CD4-positive, alpha-beta T cell treated with Interleukin-10 for 1 hour (primary cell): ENCODE measurements around the gene PIGO.

ENCODE experiments used
- DNase-seq: peaks from one replicate; pipeline ENCODE4 v3.0.0-alpha.2; 2020

PIGO gene

DNA sequence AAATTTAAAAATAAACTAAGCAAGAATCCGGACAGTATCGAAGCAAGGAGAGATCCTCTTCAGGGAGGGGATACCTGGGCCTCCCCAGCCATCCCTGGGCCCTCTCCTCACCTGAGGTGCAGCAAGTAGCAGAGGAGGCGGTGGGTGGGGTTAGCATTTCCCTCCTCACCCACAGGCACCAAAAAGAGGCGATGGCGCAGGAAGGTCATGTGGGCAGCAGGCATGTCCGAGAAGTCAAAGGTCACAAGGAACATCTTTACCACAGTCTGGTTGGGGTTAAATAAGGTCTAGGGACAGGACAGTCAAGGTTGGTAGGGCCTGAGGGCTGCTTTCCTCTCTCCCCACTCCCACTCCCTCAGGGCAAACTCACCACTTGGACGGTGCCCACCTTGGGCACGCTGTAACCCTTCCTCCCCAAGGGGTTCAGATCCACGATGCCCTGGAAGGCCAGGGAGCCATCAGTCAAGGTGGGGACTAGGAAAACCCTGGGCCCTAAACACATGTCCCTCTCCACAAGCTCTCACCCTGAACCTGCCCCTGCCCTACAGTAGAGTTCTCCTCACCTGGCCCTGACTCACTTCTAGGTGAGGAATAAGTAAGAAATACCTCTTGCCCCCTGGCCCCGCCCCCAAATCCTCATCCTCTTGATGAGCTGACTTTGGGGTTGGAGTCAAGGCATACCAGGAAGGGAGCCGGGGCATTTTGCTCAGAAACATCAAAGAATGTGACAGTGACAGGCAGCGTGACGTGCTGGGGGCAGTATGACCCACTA is 9.4 kb upstream of the PIGO start:
- no peak for DNase-seq

- DNase-seq, result no peak
These were observed 8.7 kb upstream of the PIGO start for GRCh38 chr9:35105126-35105525.

GRCh38 chr9:35104586-35104985 is 8.2 kb upstream of the PIGO start:
- no peak for DNase-seq

DNA sequence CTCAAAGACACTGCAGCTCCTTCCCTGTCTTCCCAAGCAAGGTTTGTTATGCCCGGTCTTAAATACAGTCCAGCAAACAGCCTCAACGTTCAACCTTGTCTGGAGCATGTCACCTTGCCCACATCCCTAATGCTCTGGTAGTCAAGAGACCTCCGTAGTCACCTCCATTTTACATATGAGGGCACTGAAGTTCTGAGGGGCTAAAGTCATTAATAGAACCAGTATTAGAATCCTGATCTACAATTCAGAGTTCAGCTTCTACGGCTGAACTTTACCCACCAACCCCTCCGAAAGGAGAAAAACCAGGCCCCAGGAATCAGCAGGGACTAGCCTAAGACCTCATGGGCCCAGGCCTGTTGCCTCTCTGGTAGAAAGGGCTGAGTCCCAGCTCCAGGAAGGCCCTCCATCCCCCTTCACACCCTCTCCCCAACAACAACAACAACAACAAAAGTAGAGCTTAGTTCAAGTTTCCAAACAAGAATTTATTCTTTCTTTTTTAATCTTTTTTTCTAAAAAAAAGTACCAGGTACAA is 7.3 kb upstream of the PIGO start:
- no peak for DNase-seq

- peak; percentile 95 for DNase-seq
These were observed 6.6 kb upstream of the PIGO start, which contains the start of gene STOML2 for GRCh38 chr9:35102769-35103659. Gene STOML2 (minus strand): TSS chr9:35103131. CDS start chr9:35103094, 37 bp downstream.

- DNase-seq, result peak; percentile 11
These were observed 6.0 kb upstream of the PIGO start for GRCh38 chr9:35102465-35102768.

DNA sequence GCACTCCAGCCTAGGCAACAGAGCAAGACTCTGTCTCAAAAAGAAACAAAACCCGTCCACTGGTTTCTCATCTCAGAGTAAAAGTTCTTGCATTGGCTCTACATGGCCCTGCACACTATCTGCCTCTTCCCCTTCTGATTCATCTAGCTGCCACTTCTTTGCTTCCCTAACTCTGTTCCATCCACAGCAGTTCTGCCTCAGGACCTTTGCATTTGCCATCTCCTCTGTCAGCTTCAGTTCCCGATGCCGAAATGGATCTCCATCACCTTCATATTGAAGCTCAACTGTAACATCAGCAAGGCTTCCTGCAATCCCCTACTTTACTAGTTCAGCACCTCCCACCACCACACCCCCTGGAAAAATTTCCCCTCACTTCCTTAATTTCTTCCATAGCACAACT is 1.2 kb upstream of the PIGO start:
- DNase-seq, result no peak

DNA sequence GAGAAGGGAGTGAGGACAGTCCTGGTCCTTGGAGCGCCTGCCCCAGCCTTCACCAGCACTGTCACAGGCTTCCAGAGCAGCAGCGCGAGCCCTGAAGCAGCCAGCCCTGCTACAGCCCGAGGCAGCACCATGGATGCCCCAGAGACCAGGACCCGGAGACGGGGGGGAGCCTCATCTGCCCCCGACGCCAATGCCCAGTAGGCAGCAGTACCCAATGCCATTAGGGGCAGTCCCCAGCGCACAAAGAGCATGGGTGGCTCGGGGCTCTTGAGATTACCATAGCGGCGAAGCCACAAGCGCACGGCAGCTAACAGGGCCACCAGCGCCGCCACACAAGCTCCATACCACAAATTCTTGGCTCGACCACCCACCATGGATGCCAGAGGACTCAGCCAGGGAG is 4.9 kb downstream of the PIGO start:
- no peak for DNase-seq

DNA sequence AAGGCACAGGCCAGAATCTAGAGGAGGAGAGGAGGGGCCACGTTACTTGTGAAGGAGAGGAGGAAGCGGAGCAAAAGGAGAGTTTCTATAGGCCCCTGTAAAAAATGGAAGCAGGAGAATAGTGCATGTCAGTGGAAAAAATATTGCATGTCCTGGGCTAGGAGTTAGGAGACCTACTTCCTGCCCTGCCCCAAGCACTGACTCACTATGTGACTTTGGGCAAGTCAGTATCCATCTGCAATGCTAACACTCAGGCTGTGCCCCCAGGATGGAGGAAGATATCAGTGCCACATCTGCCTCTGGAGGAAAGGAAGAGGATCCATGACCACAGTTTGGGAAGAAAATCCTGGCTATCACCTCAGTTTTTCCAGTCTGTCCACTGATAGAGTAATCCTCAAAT is 7.0 kb downstream of the PIGO start:
- no peak for DNase-seq

DNA sequence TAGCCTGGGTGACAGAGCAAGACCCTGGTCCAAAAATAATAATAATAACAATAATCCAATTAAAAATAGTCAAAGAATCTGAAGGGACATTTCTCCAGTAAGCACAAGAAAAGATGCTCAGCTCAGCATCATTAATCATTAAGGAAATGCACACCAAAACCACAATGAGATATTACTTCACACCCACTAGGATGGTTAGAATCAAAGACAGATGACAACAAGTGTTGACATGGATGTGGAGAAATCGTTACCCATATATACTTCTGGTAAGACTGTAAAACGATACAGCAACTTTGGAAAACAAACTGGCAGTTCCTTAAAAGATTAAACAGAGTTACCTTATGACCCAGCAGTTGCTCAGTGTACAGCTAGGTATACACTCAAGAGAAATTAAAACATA is 11.3 kb downstream of the PIGO start:
- DNase-seq, result peak; percentile 15

DNA sequence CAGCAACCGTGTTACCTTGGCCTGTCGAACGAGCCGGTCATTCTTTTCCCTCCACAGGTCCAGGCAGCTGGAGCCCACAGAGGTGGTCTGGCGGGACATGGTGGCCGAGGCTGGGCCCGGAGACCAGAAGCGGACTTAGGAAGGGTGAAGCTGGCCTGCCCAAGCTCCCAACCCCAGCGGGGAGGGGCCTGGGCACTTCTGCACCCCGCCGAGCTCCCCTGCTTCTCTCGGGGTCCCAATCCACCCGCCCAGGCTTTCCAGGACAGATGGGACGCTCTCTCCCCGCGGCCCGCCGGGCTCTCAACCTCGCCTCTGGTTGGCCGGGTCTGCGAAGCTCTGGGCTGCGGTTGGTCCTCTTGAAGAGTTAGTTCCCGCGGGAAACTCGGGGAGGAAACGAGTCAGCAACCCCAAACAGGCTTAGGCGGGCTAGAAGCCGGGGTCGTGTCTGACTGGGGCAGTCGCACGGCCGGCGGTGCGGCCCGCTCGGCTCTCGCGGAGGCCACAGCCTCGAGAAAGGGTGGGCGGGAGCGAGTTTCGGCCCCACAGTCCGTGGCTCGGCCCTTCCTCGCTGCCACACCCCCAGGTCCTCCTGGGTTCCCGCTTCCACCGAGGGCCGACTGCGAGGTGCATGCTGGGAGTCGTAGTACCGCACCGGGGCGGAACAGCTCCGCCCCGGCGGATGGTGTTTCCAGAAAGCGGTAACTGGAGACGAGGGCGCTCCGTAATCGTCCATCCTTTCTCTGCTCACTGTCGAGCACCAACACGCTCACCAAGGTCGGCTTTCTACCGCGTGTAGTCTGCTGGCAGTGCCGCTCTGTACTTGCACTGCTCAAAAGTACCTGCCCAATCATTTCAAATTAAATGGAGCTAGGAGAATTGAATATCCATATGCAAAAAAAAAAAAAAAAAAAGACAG is 16.7 kb downstream of the PIGO start, which contains the start of gene FANCG:
TSS of gene FANCG (minus strand) at position 517 of the 916 bp plus-strand sequence. CDS start at position 99, 418 bp downstream.
- peak; percentile 85 for DNase-seq

DNA sequence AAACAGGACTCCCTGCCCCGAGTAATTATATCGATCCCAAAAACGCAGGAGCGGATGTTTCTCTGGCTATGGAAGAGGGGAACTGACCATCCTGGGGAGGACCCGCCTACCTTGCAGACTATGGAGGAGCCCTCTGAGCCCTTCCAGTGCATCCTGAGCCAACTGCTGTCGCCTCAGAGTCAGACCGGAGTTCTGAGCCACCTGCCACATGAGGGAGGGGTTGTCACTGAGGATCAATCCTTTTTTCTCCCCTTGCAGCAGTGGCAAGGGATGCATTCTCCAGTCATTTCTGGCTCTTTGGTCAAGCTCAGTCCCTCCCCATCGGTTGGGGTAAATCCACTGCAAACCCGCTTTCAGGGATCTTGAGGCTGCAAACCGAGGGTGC is 17.4 kb downstream of the PIGO start:
- no peak for DNase-seq

DNA sequence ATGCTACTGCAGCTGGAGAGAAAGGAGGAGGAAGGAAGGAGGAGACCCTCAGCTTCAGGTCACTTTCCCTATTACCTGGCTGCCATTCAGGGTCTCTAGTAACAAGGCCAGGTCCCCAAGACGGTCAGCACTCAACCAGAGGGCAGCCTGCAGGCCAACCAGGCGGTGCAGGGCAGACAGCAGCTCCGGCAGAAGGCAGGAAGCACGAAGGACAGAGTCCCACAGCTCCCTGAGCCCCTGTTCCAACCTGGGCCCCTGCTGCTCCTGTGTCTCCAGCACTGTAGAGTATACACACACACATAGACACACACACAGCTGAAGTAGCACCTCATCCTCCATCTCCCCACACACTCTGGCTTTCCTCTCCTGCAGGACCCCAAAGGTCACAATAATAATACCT is 18.3 kb downstream of the PIGO start:
- no peak for DNase-seq

- no peak for DNase-seq
These were observed 19.5 kb downstream of the PIGO start for GRCh38 chr9:35076848-35077247.

- no peak for DNase-seq
These were observed 21.0 kb downstream of the PIGO start for GRCh38 chr9:35075358-35075757.

DNA sequence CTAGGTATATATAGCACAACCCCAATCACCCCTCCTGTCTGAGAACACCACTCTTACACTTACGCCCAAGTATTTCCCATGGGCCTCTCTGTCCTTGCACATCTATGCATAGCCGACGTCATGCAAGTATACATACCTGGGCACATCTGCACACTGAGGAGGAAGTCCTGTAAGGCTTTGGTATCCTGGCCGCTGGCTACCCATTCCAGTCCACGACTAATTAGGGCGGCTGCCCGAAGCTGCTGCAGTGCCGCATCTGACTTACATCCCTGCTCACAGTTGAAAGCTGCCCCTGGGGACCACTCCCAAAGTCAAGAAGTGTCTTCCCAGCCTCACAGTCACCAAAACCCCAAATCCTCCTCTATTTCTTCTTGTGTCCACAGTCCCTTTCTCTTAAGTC is 21.6 kb downstream of the PIGO start:
- no peak for DNase-seq

DNA sequence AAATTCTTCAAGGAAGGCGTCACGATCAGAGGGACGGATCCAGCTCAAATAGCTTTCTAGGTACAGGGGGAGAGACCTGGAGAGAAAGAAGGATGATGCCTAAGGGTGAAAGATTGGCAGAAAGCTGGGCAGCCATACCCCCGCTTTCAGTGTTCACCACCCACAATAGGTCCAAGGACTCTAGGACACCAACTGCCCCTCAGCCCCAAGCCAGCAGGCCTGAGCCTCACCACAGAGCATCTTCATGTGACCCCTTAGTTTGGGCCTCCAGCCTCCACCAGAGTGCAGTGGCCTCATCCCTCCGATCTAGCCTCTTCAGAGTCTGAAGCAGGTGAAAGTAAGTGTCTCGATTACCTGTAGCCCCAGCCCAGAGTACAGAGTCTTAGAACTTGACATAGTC is 22.2 kb downstream of the PIGO start:
- DNase-seq, result no peak

DNA sequence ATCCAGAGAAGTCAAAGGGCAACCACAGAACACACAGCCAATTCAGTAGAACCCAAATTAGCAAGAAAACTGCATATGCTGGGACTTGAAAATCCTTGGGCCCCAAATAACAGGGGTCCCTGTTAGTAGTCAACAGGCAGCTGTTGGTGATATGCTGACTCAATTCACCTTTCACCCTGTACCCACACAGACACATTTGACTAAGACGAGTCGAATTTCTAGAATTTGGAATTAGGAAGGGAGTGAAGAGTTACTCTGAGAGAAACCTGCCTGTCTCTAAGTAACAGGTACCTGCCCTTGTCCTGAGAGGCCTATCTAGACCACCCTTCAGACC is 23.1 kb downstream of the PIGO start:
- DNase-seq, result no peak

- DNase-seq, result peak; percentile 99
These were observed 23.7 kb downstream of the PIGO start, which contains the start of gene VCP for GRCh38 chr9:35072461-35073278. Gene VCP (minus strand): TSS chr9:35072625. CDS start chr9:35072353, 272 bp downstream.

DNA sequence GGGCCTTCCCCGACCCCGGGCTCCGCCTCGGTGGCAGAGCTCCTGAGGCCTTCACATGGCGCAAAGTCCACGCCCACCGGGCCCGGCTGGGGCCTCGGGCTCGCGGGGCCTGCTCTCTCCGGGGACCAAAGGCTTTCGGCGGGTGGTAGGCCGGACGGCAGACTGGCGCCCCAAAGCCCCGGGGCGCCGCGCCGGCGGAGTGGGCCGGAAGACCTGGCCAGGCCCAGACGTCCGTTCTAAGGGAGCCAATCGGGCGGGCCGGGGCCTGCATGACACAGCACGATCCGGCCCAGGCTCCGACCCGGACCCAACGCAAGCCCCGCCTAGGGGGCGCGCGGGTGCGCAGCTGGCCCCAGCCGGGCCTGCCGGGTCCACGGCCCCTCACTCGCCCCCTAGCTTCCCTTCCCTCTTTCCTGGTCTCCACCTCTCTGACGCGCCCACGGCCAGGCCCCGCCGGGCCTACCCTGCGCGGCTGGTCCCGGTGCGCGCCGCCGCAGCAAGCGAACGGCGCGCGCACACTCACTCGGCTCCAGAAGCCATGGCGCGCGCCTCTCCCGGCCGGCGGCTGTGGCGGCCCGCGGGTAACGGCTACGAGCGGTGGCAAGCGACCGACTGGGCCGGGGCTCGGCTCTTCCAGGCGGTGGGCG is 24.5 kb downstream of the PIGO start:
- DNase-seq, result peak; percentile 78
